SU-DHL-6 (cell line): ENCODE measurements around the gene TMIE.

Experiments
- H2AFZ ChIP-seq: fragments of 200-600 bp; sonication (generic); 2 replicates; pipeline ENCODE4 v1.6.1; 2014; ENCODE audit warnings: low read depth, mild to moderate bottlenecking, moderate library complexity, mixed read lengths, antibody characterized with exemption, low read length; ENCODE audit not compliant: severe bottlenecking
- H3F3A ChIP-seq: fragments of 200-600 bp; shearing (Covaris generic); 2 replicates; pipeline ENCODE4 v1.6.0; 2016; ENCODE audit warnings: antibody characterized with exemption, mild to moderate bottlenecking; ENCODE audit not compliant: insufficient read depth
- H3K27ac ChIP-seq: fragments of 200-600 bp; sonication (generic); 2 replicates; pipeline ENCODE4 v1.5.1; 2016; ENCODE audit warnings: low read depth, mild to moderate bottlenecking, low read length, moderate library complexity, mixed read lengths
- H3K27me3 ChIP-seq: fragments of 200-600 bp; sonication (generic), shearing (Covaris generic); 2 replicates; pipeline ENCODE4 v1.6.0; 2014; ENCODE audit warnings: mild to moderate bottlenecking, low read length
- H3K36me3 ChIP-seq: fragments of 200-600 bp; sonication (generic); 2 replicates; pipeline ENCODE4 v1.6.1; 2014; ENCODE audit warnings: mild to moderate bottlenecking, low read length, mixed read lengths
- H3K4me2 ChIP-seq: fragments of 300-600, 200-600 bp; shearing (Covaris generic), sonication (generic); 2 replicates; pipeline ENCODE4 v1.6.0; 2014; ENCODE audit warnings: low read length, low read depth, mild to moderate bottlenecking; ENCODE audit not compliant: poor library complexity, severe bottlenecking
- H3K4me3 ChIP-seq: fragments of 200-600 bp; sonication (generic); 2 replicates; pipeline ENCODE4 v1.5.1; 2014; ENCODE audit warnings: antibody characterized with exemption, low read length, mild to moderate bottlenecking, mixed read lengths; ENCODE audit not compliant: insufficient read depth, poor library complexity, severe bottlenecking
- H3K79me2 ChIP-seq: fragments of 200-600 bp; sonication (generic); 2 replicates; pipeline ENCODE4 v1.6.1; 2014; ENCODE audit warnings: mild to moderate bottlenecking, low read length, moderate library complexity; ENCODE audit not compliant: insufficient read depth
- H3K9ac ChIP-seq: fragments of 200-600 bp; sonication (generic); 2 replicates; pipeline ENCODE4 v1.7.0; 2014; ENCODE audit warnings: mild to moderate bottlenecking, low read length
- H3K9me2 ChIP-seq: fragments of 200-600 bp; sonication (generic); replicated peaks from 2 replicates; pipeline ENCODE4 v1.6.1; 2014; ENCODE audit warnings: low read length; ENCODE audit not compliant: insufficient read depth
- H3K9me3 ChIP-seq: fragments of 200-600 bp; sonication (generic); 2 replicates; pipeline ENCODE4 v1.6.1; 2014; ENCODE audit warnings: low read length, mixed read lengths; ENCODE audit not compliant: insufficient read depth
- H4K20me1 ChIP-seq: fragments of 200-600 bp; sonication (generic); 2 replicates; pipeline ENCODE4 v1.6.1; 2014; ENCODE audit warnings: low read depth, mild to moderate bottlenecking, antibody characterized with exemption, low read length, moderate library complexity, mixed read lengths
- CTCF ChIP-seq: fragments of 200-600 bp; sonication (generic); IDR thresholded peaks from one replicate; pipeline ENCODE4 v1.5.1; 2017; ENCODE audit warnings: antibody characterized with exemption, mild to moderate bottlenecking, low read length, moderate library complexity; ENCODE audit not compliant: insufficient read depth, poor library complexity, severe bottlenecking
- EZH2phosphoT487 ChIP-seq: fragments of 200-600 bp; sonication (generic), shearing (Covaris generic); conservative IDR thresholded peaks from 2 replicates; pipeline ENCODE4 v1.6.1; 2018; ENCODE audit warnings: mild to moderate bottlenecking, antibody characterized with exemption, low read length, moderate library complexity, mixed read lengths

TMIE gene

GRCh38 chr3:46706771-46707582 is 5.8 kb downstream of the TMIE start:
- H3K27ac ChIP-seq, result no peak overlapping the region
- no peaks in the 10 kb centered on the region for H3K79me2 ChIP-seq
- H3F3A ChIP-seq, result no peaks in the 10 kb centered on the region
- H3K4me2 ChIP-seq, result no peak overlapping the region
- H3K9me2 ChIP-seq, result no peaks in the 10 kb centered on the region
- H3K9ac ChIP-seq, result no peak overlapping the region
- H3K36me3 ChIP-seq, result no peaks in the 10 kb centered on the region
- H2AFZ ChIP-seq, result no peak overlapping the region
- H3K4me3 ChIP-seq, result no peak overlapping the region
- H3K9me3 ChIP-seq, result no peaks in the 10 kb centered on the region
- no peaks in the 10 kb centered on the region for H4K20me1 ChIP-seq
- no peaks in the 10 kb centered on the region for H3K27me3 ChIP-seq
- TF ChIP-seq CTCF, result no peak
- TF ChIP-seq EZH2phosphoT487, result no peak

GRCh38 chr3:46707601-46708011 is 6.4 kb downstream of the TMIE start:
- TF ChIP-seq EZH2phosphoT487 (no peak), CTCF (no peak)
- Histone ChIP-seq H3F3A (no peaks in the 10 kb centered on the region), H3K9me2 (no peaks in the 10 kb centered on the region), H3K79me2 (no peaks in the 10 kb centered on the region), H3K27me3 (no peaks in the 10 kb centered on the region), H3K4me3 (no peak overlapping the region), H3K4me2 (no peak overlapping the region), H3K9ac (no peak overlapping the region), H3K36me3 (no peaks in the 10 kb centered on the region), H2AFZ (no peak overlapping the region), H4K20me1 (no peaks in the 10 kb centered on the region), H3K27ac (no peak overlapping the region), H3K9me3 (no peaks in the 10 kb centered on the region)

- Histone ChIP-seq H3K27me3 (no peaks in the 10 kb centered on the region), H3K9me3 (no peaks in the 10 kb centered on the region), H3K79me2 (no peaks in the 10 kb centered on the region), H4K20me1 (no peaks in the 10 kb centered on the region), H3K9me2 (no peaks in the 10 kb centered on the region), H3K4me2 (no peak overlapping the region), H3K4me3 (no peak overlapping the region), H2AFZ (no peak overlapping the region), H3F3A (no peaks in the 10 kb centered on the region), H3K36me3 (no peaks in the 10 kb centered on the region), H3K27ac (no peak overlapping the region), H3K9ac (no peak overlapping the region)
- no peak for TF ChIP-seq CTCF
- TF ChIP-seq EZH2phosphoT487, result no peak
Measured at GRCh38 chr3:46708401-46709156, 7.4 kb downstream of the TMIE start.
